DOHH2 (cell line): ENCODE results near the gene ING4.

Experiments used
- EZH2phosphoT487 ChIP-seq: fragments of 200-600 bp; sonication (generic); IDR thresholded peaks from 2 replicates; pipeline ENCODE4 v1.6.1; 2017; ENCODE audit warnings: borderline replicate concordance, mild to moderate bottlenecking, antibody characterized with exemption, low read length, moderate library complexity, mixed read lengths
- TF ChIP-seq, protein P1 (sequence below): fragments of 200-600 bp; sonication (generic); IDR thresholded peaks from one replicate; pipeline ENCODE4 v1.5.1; 2014; ENCODE audit warnings: antibody characterized with exemption, mild to moderate bottlenecking, low read depth, low read length; ENCODE audit not compliant: poor library complexity, severe bottlenecking

GRCh38 chr12:6703631-6704030 lies 40.7 kb upstream of the ING4 start:
- TF ChIP-seq, protein P1, sequence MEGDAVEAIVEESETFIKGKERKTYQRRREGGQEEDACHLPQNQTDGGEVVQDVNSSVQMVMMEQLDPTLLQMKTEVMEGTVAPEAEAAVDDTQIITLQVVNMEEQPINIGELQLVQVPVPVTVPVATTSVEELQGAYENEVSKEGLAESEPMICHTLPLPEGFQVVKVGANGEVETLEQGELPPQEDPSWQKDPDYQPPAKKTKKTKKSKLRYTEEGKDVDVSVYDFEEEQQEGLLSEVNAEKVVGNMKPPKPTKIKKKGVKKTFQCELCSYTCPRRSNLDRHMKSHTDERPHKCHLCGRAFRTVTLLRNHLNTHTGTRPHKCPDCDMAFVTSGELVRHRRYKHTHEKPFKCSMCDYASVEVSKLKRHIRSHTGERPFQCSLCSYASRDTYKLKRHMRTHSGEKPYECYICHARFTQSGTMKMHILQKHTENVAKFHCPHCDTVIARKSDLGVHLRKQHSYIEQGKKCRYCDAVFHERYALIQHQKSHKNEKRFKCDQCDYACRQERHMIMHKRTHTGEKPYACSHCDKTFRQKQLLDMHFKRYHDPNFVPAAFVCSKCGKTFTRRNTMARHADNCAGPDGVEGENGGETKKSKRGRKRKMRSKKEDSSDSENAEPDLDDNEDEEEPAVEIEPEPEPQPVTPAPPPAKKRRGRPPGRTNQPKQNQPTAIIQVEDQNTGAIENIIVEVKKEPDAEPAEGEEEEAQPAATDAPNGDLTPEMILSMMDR, result peak; percentile 19
- TF ChIP-seq EZH2phosphoT487, result no peak
